GM19099 (cell line): Measurements from ENCODE around the gene CHL1.
A peak's percentile ranks its signal among the peaks of the same experiment; 100 is the strongest.

Source experiments
- POLR2A ChIP-seq: IDR thresholded peaks from 3 replicates; pipeline ENCODE4 v1.6.1; 2011; ENCODE audit warnings: low read depth; ENCODE audit not compliant: insufficient read length; ENCODE audit errors: extremely low read depth

Gene CHL1, protein sequence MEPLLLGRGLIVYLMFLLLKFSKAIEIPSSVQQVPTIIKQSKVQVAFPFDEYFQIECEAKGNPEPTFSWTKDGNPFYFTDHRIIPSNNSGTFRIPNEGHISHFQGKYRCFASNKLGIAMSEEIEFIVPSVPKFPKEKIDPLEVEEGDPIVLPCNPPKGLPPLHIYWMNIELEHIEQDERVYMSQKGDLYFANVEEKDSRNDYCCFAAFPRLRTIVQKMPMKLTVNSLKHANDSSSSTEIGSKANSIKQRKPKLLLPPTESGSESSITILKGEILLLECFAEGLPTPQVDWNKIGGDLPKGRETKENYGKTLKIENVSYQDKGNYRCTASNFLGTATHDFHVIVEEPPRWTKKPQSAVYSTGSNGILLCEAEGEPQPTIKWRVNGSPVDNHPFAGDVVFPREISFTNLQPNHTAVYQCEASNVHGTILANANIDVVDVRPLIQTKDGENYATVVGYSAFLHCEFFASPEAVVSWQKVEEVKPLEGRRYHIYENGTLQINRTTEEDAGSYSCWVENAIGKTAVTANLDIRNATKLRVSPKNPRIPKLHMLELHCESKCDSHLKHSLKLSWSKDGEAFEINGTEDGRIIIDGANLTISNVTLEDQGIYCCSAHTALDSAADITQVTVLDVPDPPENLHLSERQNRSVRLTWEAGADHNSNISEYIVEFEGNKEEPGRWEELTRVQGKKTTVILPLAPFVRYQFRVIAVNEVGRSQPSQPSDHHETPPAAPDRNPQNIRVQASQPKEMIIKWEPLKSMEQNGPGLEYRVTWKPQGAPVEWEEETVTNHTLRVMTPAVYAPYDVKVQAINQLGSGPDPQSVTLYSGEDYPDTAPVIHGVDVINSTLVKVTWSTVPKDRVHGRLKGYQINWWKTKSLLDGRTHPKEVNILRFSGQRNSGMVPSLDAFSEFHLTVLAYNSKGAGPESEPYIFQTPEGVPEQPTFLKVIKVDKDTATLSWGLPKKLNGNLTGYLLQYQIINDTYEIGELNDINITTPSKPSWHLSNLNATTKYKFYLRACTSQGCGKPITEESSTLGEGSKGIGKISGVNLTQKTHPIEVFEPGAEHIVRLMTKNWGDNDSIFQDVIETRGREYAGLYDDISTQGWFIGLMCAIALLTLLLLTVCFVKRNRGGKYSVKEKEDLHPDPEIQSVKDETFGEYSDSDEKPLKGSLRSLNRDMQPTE (N-terminal part only)

DNA sequence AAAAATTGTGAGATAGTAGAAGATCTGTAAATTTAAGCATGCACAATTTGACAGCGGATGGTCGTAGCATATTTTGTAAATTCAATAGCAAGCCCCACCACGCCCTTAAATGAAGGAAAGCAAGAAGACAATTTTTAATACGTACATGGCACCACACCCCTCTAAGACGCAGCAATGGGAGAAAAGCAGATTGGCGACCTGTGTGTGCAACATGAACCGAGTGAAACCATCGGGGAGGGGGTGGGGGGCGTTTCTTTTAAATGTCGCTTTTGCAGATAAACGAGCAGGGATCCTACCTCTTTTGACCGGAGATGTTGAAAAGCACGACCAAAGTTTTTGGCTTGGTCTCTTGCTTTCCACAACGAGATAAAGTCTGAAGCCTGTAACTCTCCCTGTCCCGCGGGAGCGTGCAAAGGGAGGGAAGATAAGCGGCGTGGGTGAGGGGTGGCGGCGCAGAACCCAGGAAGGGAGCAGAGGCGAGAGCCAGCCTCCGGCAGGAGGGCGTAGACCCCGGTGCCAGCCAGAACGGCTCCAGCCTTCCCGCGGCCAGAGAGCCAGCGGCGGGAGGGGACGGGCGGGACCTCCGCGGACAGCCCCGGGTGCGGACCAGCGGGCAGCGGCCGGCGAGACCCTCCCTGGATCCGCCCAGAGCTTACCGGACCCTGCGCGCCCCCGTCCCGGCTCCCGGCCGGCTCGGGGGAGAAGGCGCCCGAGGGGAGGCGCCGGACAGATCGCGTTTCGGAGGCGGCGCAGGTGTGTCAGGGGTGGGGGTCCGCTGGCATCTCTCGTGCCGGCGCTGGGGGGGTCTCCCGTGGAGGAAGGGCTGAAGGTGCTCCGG is at the start of gene CHL1:
CHL1 (plus strand) TSS at position 453 of the 838 bp plus-strand sequence. CDS start 123,014 bp downstream, outside the sequence.
- peak; percentile 28 for TF ChIP-seq POLR2A

DNA sequence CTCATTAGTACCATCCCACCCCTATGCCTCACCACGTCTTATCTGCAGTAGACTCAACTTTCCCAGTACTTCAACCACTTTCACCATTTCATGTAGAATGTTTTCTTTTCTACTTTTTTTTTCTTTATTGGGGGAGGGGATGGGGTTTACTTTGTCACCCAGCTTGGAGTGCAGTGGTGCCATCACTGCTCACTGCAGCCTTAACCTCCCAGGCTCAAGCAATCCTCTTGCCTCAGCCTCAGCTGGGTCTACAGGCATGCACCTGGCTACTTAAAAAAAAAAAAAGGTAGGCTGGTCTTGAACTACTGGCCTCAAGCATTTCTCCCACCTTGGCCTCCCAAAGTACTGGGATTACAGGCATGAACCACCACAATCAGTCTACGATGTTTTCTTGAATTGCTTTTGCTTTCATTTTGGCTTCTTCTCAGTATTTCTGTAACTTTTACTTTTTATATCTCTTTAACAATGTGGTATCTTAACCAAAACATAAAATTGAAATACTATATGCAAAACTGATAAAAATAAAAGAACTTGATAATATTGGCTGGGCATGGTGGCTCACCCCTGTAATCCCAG is 44.9 kb upstream of the CHL1 start:
- no peak for TF ChIP-seq POLR2A

DNA sequence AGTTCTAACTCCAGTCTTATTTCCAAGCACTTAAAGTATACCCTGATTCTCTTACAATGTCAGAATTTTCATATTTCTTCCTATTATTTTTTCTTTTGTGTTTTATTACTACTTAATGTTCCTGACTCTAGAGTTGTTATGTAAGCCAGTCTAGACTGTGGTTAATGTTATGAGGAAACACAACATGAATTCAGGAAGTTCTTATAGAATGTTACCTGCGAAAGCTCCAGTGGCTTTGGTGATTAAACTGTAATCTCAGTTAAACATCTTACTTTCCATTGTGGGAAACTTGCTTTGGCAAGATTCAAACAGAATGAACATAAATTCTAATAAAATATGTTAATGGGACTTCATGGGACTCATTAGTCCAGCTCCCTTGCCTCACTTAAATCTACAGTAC is 36.6 kb upstream of the CHL1 start:
- no peak for TF ChIP-seq POLR2A

DNA sequence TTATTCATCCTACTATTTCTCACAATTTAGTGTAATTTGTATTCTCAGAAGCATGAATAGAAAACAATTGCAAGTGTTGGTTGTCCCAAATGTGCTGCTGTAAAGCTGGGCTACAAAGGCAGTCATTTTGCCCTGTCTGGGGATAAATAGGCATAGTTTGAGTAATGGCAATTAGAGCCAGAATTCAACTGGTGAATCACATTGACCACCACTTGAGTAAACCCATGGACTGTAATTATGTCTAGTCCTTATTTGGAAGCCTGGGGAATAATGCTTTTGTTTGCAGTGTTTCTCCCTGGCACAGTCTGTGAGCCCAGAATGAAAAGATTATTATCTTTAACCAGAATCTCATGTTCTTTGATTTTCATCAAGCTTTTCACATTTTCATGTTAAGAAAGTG is 30.5 kb upstream of the CHL1 start:
- TF ChIP-seq POLR2A, result no peak

DNA sequence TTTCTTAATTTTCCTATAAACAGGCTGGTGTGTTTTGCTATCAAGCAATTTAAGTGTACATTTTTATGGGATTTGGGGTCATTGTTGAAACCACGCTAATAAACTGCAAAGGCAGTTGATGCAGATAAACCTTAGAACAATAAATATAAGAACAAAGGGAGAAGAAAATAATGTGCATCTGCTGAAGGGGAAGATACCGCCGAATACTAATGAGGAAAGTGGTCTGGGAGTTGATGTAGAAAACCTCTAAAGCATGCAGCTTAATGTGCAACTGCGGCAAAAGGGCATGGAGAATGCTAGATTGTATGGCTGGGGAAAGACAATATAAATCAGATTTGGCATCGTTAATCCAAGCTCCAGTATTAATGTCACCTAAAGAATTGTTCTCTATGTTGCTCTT is 29.8 kb upstream of the CHL1 start:
- no peak for TF ChIP-seq POLR2A

DNA sequence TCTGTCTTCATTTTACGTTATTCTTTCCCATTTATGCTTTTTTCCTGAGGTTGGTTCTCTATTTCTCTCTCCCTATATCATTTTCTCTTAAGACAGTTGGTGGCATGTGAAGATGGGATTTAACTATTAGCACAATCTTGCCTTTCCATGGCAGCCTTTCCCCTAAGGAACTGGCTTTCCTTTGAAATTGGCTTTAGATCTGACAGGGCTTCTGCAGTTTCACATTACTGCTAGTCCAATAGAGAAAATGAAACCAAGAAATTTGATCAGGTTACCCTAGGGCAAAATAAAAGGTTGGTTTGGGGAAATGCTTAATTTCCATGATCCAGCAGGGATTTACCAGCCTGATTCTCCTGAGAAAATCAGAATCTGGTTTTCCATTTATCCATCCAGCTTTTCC is 22.7 kb upstream of the CHL1 start:
- TF ChIP-seq POLR2A, result no peak

DNA sequence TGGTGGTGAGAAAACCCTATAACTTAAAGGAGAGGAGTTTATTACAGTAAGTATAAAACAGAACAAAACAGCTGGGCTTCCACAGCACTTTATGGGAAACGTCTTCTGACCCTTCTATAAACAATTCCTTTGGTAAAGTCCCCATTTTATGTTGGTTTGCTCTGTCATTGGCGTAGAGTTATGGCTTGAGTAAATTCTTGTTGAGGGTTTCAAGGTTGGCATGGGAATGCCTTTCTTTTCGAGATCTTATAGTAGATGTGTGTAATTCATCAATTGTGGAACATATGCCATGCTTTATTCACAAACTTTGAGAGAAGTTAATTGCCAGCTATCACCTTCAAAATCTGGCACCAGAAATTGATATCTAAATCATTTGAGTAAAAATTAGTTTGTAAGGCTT is 11.6 kb upstream of the CHL1 start:
- no peak for TF ChIP-seq POLR2A

DNA sequence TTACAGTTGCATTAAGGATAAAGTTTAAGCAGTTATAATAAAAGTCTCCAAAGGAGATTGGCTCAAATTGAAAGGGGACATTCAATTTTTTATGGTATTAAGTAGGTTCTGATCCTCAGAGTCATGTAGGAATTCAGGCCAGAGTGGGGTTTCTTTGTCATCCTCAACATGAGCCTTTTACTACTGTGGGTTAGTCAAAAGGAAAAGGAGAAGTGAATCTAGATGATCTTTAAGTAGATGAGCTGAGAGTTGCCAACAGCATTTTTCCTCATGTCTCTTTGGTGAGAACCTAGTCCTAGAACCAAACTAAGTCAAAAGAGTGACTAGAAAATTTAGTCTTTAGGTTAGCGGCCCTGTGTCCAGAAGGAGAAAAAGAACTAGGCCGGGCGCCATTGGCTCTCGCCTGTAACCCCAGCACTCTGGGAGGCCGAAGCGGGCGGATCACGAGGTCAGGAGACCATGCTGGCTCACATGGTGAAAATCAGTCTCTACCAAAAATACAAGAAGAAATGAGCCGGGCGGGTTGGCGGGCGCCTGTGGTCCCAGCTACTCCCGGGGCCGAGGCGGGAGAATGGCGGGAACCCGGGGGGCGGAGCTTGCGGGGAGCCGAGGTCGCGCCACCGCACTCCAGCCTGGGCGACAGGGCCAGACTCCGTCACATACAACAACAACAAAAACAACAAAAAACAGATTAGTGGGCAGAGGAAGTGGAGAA is 4.2 kb upstream of the CHL1 start:
- no peak for TF ChIP-seq POLR2A

DNA sequence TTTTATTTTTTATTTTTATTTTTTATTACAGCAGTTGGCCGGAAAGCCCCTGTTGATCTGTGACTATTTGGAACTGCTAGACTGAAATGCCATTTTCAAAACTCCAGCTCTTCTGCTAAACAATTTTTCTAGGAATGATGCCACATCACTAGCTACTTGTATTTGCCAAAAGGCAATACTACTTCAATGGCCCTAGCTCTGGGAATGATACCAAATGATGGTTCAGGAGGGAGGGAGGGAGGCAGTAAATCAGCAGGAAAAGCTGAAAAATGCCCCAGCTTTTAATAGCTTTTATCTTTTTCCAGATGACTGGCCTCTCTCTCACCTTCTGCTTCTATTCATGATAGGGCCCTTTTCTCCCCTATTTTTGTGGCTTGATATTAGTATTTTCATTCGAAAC is 2.6 kb upstream of the CHL1 start:
- no peak for TF ChIP-seq POLR2A

DNA sequence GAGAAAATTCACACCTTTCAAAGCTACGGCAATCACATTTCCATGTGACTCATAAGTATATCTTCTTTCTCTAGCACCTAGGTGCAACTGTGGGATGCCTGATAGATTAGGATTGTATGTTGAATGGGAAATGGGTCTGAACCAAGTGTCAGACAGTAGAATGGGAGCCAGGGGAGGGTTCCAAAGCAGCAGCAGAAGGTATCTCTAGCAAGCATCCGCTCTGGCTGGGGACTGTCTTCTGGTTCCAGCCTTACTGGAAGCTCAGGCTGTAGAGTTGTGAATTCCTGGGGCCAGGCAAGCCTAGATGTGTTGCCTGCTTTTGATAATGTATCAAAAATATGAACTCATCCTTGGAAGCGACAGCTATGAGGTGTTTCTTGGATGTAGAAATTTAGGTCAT is 2.1 kb upstream of the CHL1 start:
- TF ChIP-seq POLR2A, result no peak

DNA sequence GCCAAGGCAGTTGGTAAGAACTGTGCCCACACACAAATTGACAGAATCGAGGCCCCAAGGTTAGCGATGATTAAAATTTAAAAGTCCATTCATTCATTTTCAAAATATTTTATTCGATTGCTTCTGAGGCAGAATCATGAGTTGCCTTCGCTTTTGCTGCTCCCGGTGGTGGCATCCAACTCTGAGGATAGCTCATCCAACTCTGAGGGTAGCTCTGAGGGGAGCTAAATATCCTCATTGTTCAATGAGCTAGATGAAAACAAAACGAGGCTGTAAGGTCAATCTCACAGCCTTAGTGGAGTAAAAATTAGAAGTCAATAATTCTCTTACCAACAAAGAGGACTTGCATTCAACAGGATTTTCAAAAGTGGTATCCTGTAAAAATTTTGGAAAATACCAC is 897 bp upstream of the CHL1 start:
- no peak for TF ChIP-seq POLR2A

DNA sequence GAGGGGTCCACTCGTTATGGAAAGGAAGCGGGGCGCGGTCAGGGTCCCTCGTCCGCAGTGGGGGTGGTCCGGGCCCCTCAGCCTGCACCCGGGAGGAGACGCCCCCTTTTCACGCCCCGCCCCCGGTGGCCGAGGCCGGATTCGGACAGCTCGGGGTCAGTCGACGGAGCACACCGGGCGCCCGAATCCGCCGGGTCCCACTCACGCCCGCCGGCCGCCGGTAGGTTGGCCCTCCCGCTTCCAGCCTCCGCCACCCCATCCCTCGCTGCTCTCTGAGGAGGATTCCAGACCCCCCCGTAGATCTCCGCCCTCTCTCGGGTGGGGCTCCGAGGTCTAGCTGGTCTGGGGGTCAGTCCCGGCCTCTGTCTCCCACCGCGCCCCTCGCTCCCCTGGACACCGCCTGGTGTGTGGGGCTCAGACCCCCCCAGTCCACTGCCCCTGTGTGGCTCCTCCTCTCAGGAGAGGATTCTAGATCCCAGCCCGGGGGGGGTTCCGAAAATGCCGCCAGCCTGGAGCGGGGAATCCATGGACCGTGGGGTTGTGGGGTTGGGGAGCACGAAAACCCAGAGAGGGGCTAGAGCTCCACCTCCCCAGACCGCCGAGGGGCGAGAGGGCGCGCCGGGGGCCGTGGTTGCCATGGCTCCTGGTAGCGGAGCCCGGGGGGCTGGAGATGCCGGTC is 725 bp downstream of the CHL1 start:
- peak; percentile 47 for TF ChIP-seq POLR2A

DNA sequence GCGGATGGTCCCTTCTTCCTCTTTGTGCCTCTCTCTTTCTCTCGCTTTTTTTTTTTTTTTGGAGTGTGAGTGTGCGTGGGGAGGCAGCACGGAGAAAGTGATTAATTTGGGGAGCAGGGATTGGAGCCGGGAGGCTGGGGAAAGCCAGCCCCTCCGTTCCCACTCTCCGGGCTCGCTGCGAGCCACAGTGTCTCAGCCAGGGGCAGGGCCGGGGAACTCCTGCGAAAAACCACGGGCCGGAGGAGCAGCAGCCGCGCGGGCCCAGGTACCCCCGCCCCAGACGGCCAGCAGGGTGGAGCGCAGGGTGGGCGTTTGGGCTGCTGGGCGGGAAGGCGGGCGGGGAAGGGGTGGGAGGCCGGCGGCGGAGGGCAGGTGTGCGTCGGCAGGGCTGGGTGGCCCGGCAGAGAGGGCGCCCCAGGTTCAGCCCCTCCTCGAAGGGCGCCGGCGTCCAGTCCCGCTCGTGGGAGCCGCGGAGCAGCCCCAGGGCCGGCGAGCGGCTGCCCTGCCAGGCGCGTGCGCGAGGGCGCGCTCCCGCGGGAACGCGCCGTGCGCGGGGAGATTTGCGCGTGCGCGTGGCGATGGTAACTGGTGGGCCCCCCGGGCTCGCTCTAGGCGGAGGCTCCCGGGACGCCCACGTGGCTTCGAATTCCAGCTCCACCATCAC is 1.4 kb downstream of the CHL1 start:
- no peak for TF ChIP-seq POLR2A

DNA sequence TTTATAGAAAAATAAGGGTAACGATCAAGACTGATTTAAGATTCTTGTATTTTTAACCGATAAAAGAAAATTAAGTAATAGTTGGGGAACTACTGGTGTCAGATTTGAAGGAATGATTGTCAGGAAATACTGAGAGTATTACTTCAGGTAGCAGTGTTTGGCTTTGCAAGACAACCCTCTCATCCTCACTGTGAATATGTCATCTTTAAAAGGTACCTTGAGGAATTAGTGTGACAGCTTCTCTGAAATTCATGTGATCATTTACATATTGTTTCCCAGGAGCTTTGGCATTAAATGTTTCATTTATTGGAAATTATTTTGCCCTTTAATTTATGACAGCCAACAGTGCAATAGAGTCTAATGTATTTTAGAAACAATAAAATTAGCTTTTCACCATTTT is 3.3 kb downstream of the CHL1 start:
- TF ChIP-seq POLR2A, result no peak
